ENCODE results near the gene TMPRSS6. TPM values are rescaled to one million over a fixed set of nuclear protein-coding genes. Genes with fewer than 3 reads are reported as not detected.
A peak's percentile ranks its signal among the peaks of the same experiment; 100 is the strongest.

TMPRSS6 gene
- total RNA-seq, 1 donor from 2014 or later: 2.1 TPM

- ATAC-seq (no peak), DNase-seq (no peak)
- no peaks in the 10 kb centered on the region for H3K36me3 ChIP-seq
- H3K4me3 ChIP-seq: no peak overlapping the region
- no peak for TF ChIP-seq CTCF (IDR thresholded peaks at IDR 0.05)
- no peaks in the 10 kb centered on the region for H3K27me3 ChIP-seq
- intact Hi-C loops (cut with DNase I): no loop called here
- no peaks in the 10 kb centered on the region for H3K4me1 ChIP-seq
- no peak overlapping the region for H3K27ac ChIP-seq
- H3K9me3 ChIP-seq: no peaks in the 10 kb centered on the region
Observed at GRCh38 chr22:37103151-37103550, 6.4 kb downstream of the TMPRSS6 start.

GRCh38 chr22:37101311-37102066 lies 8.0 kb downstream of the TMPRSS6 start:
- peak; percentile 25 for ATAC-seq
- Histone ChIP-seq H3K27me3 (peaks cover 10% of the 10 kb centered on the region), H3K4me3 (no peak overlapping the region), H3K36me3 (no peaks in the 10 kb centered on the region), H3K9me3 (no peaks in the 10 kb centered on the region), H3K4me1 (no peaks in the 10 kb centered on the region), H3K27ac (no peak overlapping the region)
- intact Hi-C loops (cut with DNase I): no loop called here
- TF ChIP-seq CTCF (IDR thresholded peaks at IDR 0.05): no peak
- DNase-seq: no peak

GRCh38 chr22:37100589-37101127 lies 8.9 kb downstream of the TMPRSS6 start:
- ATAC-seq (peak; percentile 63), DNase-seq (no peak)
- TF ChIP-seq CTCF (IDR thresholded peaks at IDR 0.05): no peak
- intact Hi-C loops (cut with DNase I): no loop called here
- no peak overlapping the region for H3K27ac ChIP-seq
- H3K4me1 ChIP-seq: no peaks in the 10 kb centered on the region
- H3K36me3 ChIP-seq: no peaks in the 10 kb centered on the region
- H3K27me3 ChIP-seq: peaks cover 19% of the 10 kb centered on the region
- H3K4me3 ChIP-seq: no peak overlapping the region
- no peaks in the 10 kb centered on the region for H3K9me3 ChIP-seq

- H3K27me3 ChIP-seq: peaks cover 25% of the 10 kb centered on the region
Observed at GRCh38 chr22:37098976-37099591, 10.4 kb downstream of the TMPRSS6 start.

GRCh38 chr22:37097346-37097745 lies 12.2 kb downstream of the TMPRSS6 start:
- TF ChIP-seq CTCF (IDR thresholded peaks at IDR 0.05): no peak
- peaks cover 25% of the 10 kb centered on the region for H3K27me3 ChIP-seq
- intact Hi-C loops (cut with DNase I): no loop called here

More at GRCh38 chr22:37098976-37099591, 10.4 kb downstream of the TMPRSS6 start:
- Histone ChIP-seq H3K4me3 (no peak overlapping the region), H3K9me3 (no peaks in the 10 kb centered on the region), H3K27ac (no peak overlapping the region), H3K4me1 (no peaks in the 10 kb centered on the region), H3K36me3 (no peaks in the 10 kb centered on the region)
- DNase-seq (no peak), ATAC-seq (peak; percentile 61)
- intact Hi-C loops (cut with DNase I): no loop called here
- peak; percentile 16 for TF ChIP-seq CTCF (IDR thresholded peaks at IDR 0.05)

More at GRCh38 chr22:37097346-37097745, 12.2 kb downstream of the TMPRSS6 start:
- ATAC-seq: no peak
- H3K4me3 ChIP-seq: no peak overlapping the region
- H3K36me3 ChIP-seq: no peaks in the 10 kb centered on the region
- no peaks in the 10 kb centered on the region for H3K9me3 ChIP-seq
- no peak for DNase-seq
- H3K27ac ChIP-seq: no peak overlapping the region
- H3K4me1 ChIP-seq: no peaks in the 10 kb centered on the region

Data from upper lobe of right lung (tissue), 1 donor.